Stomach (tissue), 9 donors: ENCODE data around the gene PPY. TPM values are rescaled to one million over a fixed set of nuclear protein-coding genes. Genes with fewer than 3 reads are reported as not detected.
"Not testable (repeated sequence)": the region's sequence is repeated elsewhere in the genome, so short reads cannot be mapped to it uniquely, and the experiment has no call there.

Experiments
- DNase-seq, 2 donors: peaks; one replicate each; pipeline versions ENCODE4 v3.0.0 to v3.0.0-alpha.2; 2013 to 2019
- H3K27ac ChIP-seq, 5 donors: fragments of 200-600 bp in 4 of 5; sonication (generic) in 4 of 5; one replicate each; pipeline ENCODE4 v1.5.1; 2013 to 2019; ENCODE audit warnings: mild to moderate bottlenecking in 1 of 5, moderate library complexity in 1 of 5
- H3K27me3 ChIP-seq, 3 donors: fragments of 200-600 bp; sonication (generic); one replicate each; pipeline ENCODE4 v1.5.1; 2017 to 2019; ENCODE audit warnings: mixed run types in 1 of 3
- H3K36me3 ChIP-seq, 4 donors: fragments of 200-600 bp; sonication (generic); 1 replicate in 3 of 4; 2 replicates in 1 of 4; pipeline ENCODE4 v1.5.1; 2016 to 2019
- H3K4me1 ChIP-seq, 4 donors: fragments of 200-600 bp; sonication (generic); one replicate each; pipeline ENCODE4 v1.5.1; 2016 to 2019
- H3K4me3 ChIP-seq, 4 donors: fragments of 200-600 bp; sonication (generic) in 3 of 4; one replicate each; pipeline ENCODE4 v1.5.1; 2016 to 2019; ENCODE audit warnings: mild to moderate bottlenecking in 1 of 4
- H3K9me3 ChIP-seq, 4 donors: fragments of 200-600 bp; sonication (generic); one replicate each; pipeline ENCODE4 v1.5.1; 2016 to 2019
- CTCF ChIP-seq, 7 experiments: fragments of 450-650 bp in 4 of 7; fragments of 200-600 bp in 3 of 7; sonication (generic) in 3 of 7; IDR thresholded peaks; one replicate each; pipeline ENCODE4 v1.5.1; 2016 to 2019; ENCODE audit warnings: antibody characterized with exemption in 7 of 7, control low read depth in 2 of 7, mild to moderate bottlenecking in 1 of 7
- EP300 ChIP-seq: sonication (generic); formaldehyde crosslinking; IDR thresholded peaks from one replicate; pipeline ENCODE4 v1.6.1; 2017; ENCODE audit warnings: antibody characterized with exemption
- POLR2A ChIP-seq, 4 donors: fragments of 450-650 bp; IDR thresholded peaks; one replicate each; pipeline ENCODE4 v1.6.1; 2016; ENCODE audit warnings: antibody characterized with exemption in 4 of 4, control low read depth in 2 of 4, mild to moderate bottlenecking in 1 of 4, moderate library complexity in 1 of 4
- POLR2AphosphoS5 ChIP-seq, 3 donors: sonication (generic); formaldehyde crosslinking; IDR thresholded peaks; one replicate each; pipeline ENCODE4 v1.6.1; 2016; ENCODE audit warnings: antibody characterized with exemption in 3 of 3
- WGBS, 5 donors: extraction: QIAGEN DNeasy Blood & Tissue Kit in 3 of 5; methylation state at CpG; one replicate each; pipeline versions ENCODE4 v1.1.5 to v1.1.7; 2013 to 2018; 5-methylcytosine and 5-hydroxymethylcytosine counted together
- intact Hi-C: fragments of 100-400 bp; cut with DNase I; formaldehyde crosslinking; loops from one replicate; pipeline ENCODE4 v1.15.1; 2023; ENCODE audit warnings: low total_unique reads
- polyA plus RNA-seq, 3 donors: library from polyadenylated mRNA; stranded (reverse); fragments of 200-250 nt; gene quantifications; one replicate each; pipeline ENCODE4 v1.2.3, GENCODE V29; 2013
- total RNA-seq, 5 donors: library from RNA; depleted of rRNA; stranded (reverse); fragments of >200 nt; gene quantifications; one replicate each; pipeline versions ENCODE4 v1.1.0 to v1.2.3, GENCODE V29; 2014 to 2016
- donor health status: healthy with polysubstance abuse.
- donor health status: Bipolar disorder and iron deficiency.
- donor health status: healthy.

Gene PPY
- total and polyA plus RNA-seq, 8 donors = not detected

- DNase-seq = no peak
- WGBS, 5 donors = 95 to 99% (median 97%) methylated on average over 5 of the region's 5 CpGs
- intact Hi-C loops = loop anchor here (5.0 kb wide), 1 partner anchor 52 kb away; no protein-coding TSS in a partner anchor
- Histone ChIP-seq H3K4me1 (peaks cover 8 to 12% (median 11%) of the 10 kb centered on the region in 4 donors), H3K27ac (no peak overlapping the region), H3K36me3 (no peaks in the 10 kb centered on the region), H3K9me3 (no peaks in the 10 kb centered on the region), H3K4me3 (no peak overlapping the region), H3K27me3 (peaks cover 0 to 49% (median 24%) of the 10 kb centered on the region in 3 donors)
- TF ChIP-seq POLR2AphosphoS5 (IDR thresholded peaks at IDR 0.05) (no peak), CTCF (IDR thresholded peaks at IDR 0.05) (no peak), EP300 (no peak), POLR2A (IDR thresholded peaks at IDR 0.05) (no peak)
Observed at GRCh38 chr17:43939886-43940285, 2.4 kb downstream of the PPY start.

GRCh38 chr17:43939452-43939851 lies 2.8 kb downstream of the PPY start:
- Histone ChIP-seq H3K27me3 (peaks cover 0 to 49% (median 24%) of the 10 kb centered on the region in 3 donors), H3K4me1 (peaks cover 8 to 12% (median 11%) of the 10 kb centered on the region in 4 donors)
- H3K4me3 ChIP-seq, DNase-seq, intact Hi-C loops, H3K9me3 ChIP-seq, H3K36me3 ChIP-seq, H3K27ac ChIP-seq: not testable (repeated sequence)
- 88 to 98% (median 96%) methylated on average over 3 of the region's 3 CpGs for WGBS, 5 donors

- WGBS, 5 donors = 76 to 82% (median 78%) methylated on average over 5 to 6 of the region's 6 CpGs
- Histone ChIP-seq H3K27ac (no peak overlapping the region), H3K9me3 (no peaks in the 10 kb centered on the region), H3K36me3 (no peaks in the 10 kb centered on the region), H3K27me3 (peaks cover 0 to 50% (median 24%) of the 10 kb centered on the region in 3 donors), H3K4me1 (peaks cover 8 to 12% (median 11%) of the 10 kb centered on the region in 4 donors), H3K4me3 (no peak overlapping the region)
- intact Hi-C loops = no loop called here
- no peak for TF ChIP-seq POLR2AphosphoS5 (IDR thresholded peaks at IDR 0.05)
- TF ChIP-seq CTCF (IDR thresholded peaks at IDR 0.05) = no peak
- no peak for TF ChIP-seq EP300
- no peak for TF ChIP-seq POLR2A (IDR thresholded peaks at IDR 0.05)
- no peak for DNase-seq
Observed at GRCh38 chr17:43938838-43939182, 3.5 kb downstream of the PPY start.

- no peak overlapping the region for H3K27ac ChIP-seq
- H3K4me3 ChIP-seq = no peak overlapping the region
- no peak for DNase-seq
- no peaks in the 10 kb centered on the region for H3K36me3 ChIP-seq
- no peaks in the 10 kb centered on the region for H3K9me3 ChIP-seq
- H3K27me3 ChIP-seq = peaks cover 0 to 68% (median 24%) of the 10 kb centered on the region in 3 donors
- WGBS, 5 donors = 78 to 98% (median 95%) methylated on average over 3 of the region's 3 CpGs
- peaks cover 8 to 12% (median 11%) of the 10 kb centered on the region in 4 donors for H3K4me1 ChIP-seq
- TF ChIP-seq EP300 (no peak), CTCF (IDR thresholded peaks at IDR 0.05) (no peak), POLR2AphosphoS5 (IDR thresholded peaks at IDR 0.05) (no peak), POLR2A (IDR thresholded peaks at IDR 0.05) (no peak)
- intact Hi-C loops = no loop called here
Observed at GRCh38 chr17:43936434-43936833, 5.8 kb downstream of the PPY start.

- DNase-seq = no peak
- Histone ChIP-seq H3K27me3 (peaks cover 0 to 68% (median 24%) of the 10 kb centered on the region in 3 donors), H3K4me3 (no peak overlapping the region), H3K36me3 (no peaks in the 10 kb centered on the region), H3K4me1 (peaks cover 8 to 12% (median 11%) of the 10 kb centered on the region in 4 donors), H3K27ac (no peak overlapping the region), H3K9me3 (no peaks in the 10 kb centered on the region)
- TF ChIP-seq POLR2AphosphoS5 (IDR thresholded peaks at IDR 0.05) = no peak
- no peak for TF ChIP-seq POLR2A (IDR thresholded peaks at IDR 0.05)
- no peak for TF ChIP-seq EP300
- TF ChIP-seq CTCF (IDR thresholded peaks at IDR 0.05) = no peak
- intact Hi-C loops = no loop called here
- WGBS, 5 donors = 78 to 87% (median 85%) methylated on average over 6 of the region's 6 CpGs
Observed at GRCh38 chr17:43935926-43936261, 6.4 kb downstream of the PPY start.
